GM21576 (cell line): ENCODE data around the gene ITPR1.

ENCODE experiments used
- ATAC-seq: cut with Tn5 transposase; IDR thresholded peaks from one replicate; pipeline ENCODE4 v1.9.1; 2021; ENCODE audit warnings: mild to moderate bottlenecking, moderate library complexity; ENCODE audit not compliant: unreplicated experiment

ITPR1 gene

DNA sequence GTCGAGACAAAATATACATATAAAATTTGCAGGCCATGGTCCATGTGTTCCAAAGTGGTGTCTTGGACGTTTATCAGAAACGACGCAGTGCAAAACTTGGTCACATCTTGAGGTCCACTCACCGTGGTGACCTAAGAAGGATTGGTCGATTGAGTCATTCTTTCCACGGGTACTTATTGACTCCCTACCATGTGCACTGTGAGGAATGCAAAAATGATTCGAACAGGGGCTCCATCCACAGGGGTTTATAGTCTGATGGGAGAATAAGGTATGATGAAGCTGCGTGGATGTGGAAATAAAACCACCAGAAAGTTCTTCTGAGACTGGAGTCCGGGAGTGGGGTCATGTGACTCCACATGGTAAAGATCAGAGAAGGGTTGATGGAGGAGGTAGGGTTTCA is 185.2 kb downstream of the ITPR1 start:
- ATAC-seq, result no peak

DNA sequence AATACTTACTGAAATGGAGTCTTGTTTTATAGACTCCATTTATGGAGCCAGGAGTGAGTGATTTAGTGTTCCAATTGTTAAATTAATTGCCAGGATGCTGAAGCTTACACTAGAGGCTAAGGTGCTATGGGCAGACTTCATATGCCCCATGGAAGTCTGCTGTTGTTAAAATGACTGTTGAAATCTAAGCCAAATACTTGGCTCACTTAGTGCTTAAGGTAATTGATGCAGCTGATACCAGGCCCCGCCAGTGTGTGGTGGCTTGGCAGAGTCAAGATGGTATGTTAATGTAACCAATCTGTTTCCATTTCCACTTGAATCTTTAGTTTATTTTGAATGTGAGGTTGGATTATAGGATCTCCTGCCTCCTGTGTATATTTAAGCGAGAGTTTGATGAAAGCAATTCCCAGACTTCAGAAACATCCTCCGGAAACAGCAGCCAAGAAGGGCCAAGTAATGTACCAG is 187.1 kb downstream of the ITPR1 start:
- ATAC-seq, result no peak

DNA sequence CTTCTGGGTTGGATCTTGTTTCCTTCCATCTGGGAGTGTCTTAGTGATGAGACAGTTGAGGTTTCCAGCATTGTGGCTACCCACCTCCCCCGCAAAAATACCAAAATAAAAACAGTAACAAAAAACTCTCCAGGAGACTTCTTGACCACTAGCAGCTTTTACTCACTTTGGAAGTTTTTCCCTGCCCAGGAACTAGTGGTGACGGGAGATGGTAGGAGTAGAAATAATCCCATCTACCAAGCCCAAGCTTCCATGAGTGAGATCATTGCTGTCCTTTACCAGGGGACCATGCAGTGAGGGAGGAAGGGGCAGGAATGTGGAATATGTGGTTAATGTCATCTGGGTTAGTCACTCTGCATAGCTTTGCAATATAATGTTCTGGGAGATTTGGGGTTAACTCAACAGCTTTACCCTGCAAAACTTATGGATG is 187.7 kb downstream of the ITPR1 start:
- ATAC-seq, result no peak

DNA sequence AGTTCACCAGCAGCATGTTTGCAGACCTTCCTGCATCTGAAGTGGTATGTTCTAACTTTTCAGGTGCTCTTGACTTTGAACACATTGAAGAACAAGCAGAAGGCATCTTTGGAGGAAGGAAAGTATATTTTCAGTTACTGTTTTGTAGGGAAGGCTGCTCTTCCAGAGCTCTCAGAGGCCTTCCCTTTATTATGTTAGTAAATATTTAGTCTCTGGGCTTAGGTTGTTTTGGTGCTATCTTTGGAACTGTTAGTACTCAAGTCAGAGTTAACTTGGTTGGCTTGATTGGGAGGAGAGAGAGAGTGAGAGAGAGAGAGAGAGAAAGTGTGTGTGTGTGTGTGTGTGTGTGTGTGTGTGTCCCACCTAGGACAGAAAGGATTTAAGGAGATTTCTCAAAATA is 188.2 kb downstream of the ITPR1 start:
- no peak for ATAC-seq

DNA sequence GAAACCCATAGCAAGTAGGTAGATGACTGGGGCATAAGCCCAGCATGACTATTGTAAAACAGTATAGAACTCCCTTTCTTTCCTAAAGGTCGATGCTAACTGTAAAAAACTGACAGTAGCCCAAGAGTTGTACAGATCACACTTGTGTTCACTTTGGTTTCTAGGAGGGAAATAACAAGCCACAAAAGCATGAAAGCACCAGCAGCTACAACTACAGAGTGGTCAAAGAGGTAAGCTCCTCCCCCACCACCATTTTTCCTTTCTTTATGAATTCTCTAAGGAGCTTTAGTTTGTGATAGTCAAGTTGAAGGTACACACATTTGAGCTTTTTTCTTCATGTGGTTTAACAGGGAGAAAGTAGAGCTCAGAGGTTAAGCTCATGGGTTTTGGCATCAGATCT is 191.0 kb downstream of the ITPR1 start:
- ATAC-seq, result no peak

DNA sequence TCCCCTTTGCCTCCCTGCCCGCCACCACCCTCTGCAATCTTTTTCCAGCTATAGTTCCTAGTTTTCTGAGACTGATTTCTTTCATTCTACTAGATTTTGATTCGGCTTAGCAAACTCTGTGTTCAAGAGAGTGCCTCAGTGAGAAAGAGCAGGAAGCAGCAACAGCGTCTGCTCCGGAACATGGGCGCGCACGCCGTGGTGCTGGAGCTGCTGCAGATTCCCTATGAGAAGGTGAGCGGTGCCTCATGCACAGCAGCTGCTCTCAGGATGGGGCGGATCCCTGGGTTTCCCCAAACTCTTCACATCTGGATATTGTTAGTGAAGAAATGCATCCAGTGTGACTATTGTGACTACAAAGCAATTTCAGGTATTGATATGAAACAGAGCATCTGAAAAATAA is 191.8 kb downstream of the ITPR1 start:
- no peak for ATAC-seq

DNA sequence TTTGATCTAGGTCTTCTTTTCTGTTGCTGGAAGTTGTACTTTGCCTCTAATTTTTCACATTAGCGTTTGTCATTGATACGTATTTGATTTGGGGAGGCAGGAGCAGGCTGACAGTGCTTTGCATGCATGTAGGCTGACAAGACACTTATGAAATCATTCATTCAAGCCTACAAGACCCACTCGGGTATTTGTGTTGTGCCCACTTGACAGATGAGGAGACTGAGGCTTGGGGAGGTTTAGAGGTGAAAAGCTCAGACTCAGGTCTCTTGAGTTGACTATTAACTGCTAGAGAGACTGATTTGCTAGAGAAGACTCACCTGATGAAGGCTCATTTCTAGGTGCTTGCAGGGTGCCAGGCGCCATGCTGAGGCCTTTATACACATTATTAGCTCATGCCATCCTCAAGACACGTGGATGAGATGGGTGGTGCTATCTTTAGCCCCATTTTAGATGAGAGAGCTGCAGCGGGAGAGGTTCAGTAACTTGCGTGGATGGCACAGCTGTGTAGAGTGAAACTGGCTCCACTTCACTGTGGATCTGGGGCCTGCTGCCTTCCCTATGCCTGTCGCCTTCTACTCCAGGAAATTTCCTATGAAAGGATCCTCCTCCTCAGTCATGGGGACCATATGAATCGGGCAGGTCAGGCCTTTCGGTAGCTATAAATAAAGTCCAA is 192.7 kb downstream of the ITPR1 start:
- no peak for ATAC-seq

DNA sequence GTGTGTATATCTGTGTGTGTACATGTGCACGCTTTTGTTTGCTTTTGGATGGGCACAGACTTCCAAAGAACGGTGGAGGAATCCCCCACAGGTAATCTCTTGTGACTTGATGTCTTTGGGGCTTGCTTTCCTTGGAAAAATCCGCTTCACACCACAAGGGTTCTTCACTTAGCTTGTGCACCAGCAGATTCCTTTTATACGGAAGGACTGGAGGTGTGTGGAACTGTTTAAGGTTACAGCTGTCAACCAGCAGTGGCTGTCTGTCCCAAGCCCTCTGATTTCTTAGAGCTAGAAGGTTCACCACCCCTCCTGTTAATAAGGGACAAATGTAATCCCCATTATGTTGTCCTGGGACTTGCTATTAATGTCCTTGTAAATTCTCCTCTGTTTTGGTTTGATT is 193.5 kb downstream of the ITPR1 start:
- ATAC-seq, result no peak

DNA sequence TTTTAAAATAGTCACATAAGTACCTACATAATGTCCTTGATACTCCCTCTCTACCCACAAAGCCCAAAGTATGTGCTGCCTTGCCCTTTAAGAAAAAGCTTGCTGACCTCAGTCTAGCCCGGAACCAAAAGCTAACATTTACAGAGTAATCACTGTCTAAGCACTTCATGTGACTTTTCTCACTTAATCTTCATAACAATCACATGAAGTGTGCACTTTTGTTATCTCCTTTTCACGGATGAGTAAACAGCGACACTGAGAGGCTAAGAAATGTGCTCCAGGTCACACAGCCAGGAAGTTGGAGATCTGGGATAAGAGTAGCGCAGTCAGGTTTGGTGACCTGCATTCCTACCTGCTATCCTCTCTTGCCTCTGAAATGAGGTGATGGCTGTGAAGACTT is 194.0 kb downstream of the ITPR1 start:
- ATAC-seq, result no peak

DNA sequence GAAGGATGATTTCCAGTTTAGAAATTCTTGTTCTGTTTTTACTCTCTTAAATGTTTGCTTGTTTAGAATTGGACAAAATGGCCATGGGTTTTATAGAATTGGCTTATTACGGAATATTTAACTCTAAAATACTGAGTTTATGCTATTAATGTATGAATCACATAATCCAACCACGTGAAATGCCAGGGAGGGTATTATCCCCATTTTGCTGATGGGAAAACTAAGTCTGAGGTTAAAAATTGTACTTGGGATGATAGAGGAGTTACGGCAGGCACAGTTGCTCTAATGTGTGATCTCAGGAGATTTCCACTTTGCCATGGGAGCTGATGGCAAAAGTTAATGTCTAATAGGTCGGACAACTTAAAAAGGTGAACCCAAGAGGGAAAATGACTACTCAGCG is 194.4 kb downstream of the ITPR1 start:
- ATAC-seq, result no peak

DNA sequence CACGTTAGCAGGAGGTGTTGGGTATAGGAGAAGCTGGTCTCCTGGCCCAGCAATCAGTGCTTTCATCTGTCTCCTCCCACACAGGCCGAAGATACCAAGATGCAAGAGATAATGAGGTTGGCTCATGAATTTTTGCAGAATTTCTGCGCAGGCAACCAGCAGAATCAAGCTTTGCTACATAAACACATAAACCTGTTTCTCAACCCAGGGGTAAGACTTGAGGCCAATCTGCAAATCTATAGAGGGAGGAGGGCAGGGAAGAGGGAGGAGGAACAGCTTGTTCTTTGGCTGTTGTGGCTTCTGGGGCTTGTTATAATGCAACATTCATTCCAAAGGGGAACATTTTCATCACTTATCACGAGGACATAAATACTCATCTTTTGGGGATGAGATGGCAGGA is 195.3 kb downstream of the ITPR1 start:
- no peak for ATAC-seq

DNA sequence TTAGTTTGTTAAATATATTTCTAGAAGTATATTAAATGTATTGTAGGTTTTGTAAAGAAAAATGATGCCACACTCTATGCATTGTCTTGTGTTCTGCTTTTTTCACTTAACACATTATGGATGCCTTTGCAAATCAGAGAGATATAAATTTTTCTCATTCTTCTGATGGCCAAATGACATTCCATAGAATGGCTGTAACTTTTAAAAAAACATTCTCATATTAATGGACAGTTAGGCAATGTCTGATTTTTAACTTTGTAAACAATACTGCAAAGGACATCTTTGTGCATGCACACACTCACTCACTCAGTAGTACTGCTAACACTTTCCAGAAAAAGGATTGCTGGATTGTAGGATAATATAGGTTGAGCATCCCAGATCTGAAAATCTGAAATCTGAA is 195.9 kb downstream of the ITPR1 start:
- no peak for ATAC-seq

DNA sequence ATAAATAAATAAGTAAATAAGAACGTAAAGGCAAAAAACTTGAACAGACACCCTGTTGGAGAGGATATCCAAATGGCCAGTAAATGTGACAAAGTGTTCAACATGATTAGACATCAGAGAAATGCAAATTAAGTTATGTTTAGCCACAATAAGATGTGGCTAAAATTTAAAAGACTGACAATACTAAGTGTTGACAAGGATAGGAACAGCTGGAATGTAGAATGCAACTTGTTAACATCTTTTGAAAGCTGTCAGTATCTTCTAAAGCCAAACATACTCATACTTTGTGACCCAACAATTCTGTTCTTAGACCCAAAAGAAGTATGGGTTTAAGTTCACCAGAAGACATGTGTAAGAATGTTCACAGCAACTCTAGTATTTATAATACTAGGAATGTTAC is 197.1 kb downstream of the ITPR1 start:
- no peak for ATAC-seq

DNA sequence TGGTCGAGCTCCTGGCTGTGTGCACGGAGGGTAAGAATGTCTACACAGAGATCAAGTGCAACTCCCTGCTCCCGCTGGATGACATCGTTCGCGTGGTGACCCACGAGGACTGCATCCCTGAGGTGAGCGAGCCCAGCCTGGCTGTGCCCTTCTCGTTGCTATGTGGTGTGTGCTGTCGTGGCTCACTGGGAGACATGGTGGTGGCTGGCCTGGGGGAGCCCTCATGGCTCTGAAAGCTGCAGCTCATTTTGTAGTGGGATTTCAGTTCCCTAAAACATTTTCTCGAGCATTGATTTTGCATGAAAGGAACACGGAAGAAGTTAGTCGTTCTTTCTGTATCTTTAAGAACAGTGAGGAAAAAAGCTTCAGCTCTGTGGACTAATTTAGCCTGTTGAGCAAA is 200.5 kb downstream of the ITPR1 start:
- ATAC-seq, result peak; percentile 94

DNA sequence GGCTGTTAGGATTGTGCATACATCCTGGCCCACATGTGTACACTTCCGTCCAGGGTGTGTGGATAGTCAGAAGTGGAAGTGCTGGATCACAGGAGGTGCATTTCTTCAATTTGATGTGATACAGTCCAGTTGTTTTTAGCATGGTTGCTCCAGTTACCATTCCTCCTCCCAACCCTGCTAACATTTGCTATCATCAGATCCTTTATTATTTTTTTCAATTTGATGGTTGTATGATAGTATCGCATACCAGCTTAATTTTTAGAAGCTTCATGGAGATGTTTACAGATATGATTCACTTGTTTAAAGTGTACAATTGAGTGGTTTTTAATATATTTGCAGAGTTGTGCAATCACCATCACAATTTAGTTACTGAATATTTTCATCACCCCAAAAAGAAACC is 202.7 kb downstream of the ITPR1 start:
- ATAC-seq, result no peak

DNA sequence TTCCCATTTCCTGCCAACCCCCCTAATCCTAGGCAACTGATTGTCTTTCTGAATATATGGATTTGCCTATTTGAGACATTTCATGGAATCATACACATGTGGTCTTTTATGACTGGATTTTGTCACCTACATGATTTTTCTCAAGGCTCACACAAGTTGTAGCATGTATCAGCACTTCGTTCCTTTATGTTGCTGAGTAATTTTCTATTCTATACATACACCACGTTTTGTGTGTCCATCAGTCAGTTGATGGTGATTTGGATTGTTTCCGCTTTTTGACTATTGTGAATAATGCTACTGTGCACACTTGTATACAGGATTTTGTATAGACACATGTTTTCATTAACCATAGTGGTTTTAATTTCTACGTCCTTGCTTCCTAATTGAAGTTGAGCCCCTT is 203.1 kb downstream of the ITPR1 start:
- no peak for ATAC-seq

DNA sequence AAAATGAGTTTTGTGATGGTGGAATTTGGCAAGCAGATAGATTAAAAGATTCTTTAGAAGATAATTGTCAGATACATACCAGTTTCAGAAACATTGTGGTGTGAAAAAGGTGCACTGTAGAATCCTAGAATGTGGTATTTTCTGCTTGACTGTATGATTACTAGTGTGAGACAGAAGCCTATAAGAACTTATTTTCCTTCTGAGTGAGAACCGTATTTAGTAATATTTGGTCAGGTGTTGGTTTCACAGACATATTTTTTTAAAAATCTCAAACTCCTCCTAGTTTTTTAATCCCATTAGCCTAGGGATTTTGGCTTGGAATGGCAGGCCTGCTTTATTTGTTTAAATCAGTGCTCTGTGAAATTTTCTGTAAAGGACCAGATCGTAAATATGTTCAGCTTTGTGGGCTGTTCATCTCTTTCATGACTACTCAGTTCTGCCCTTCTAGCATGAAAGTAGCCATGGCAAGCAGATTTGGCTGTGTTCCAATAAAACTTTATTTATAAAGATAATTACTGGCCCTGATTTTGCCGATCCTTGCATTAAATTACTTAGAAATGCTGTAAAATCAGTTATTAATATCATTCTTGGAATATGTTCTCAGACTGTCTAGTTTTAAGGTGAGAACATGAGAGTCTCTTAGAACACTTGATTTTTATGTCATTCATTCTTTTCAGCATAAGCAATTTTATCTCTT is 205.1 kb downstream of the ITPR1 start:
- ATAC-seq, result no peak

DNA sequence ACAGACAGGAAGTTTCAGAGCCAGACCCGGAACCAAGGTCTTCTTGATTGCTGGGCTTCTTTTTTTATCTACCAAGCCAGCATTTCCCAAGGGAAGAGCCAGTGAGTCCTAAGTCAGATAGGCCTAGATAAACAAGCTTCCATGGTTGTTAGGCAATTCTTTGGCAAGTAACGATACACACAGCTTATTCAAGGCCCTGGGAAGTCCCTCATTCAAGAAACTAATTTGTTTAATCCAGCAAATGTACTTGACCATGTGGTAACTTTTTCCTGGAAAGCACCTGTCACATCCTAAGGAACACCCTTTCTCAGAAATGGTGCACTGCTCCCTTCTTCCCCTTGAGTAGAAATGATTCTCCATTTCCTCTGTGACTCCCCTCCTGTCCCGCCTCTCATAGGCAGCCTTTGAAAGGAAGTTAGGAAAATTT is 209.9 kb downstream of the ITPR1 start:
- ATAC-seq, result no peak

DNA sequence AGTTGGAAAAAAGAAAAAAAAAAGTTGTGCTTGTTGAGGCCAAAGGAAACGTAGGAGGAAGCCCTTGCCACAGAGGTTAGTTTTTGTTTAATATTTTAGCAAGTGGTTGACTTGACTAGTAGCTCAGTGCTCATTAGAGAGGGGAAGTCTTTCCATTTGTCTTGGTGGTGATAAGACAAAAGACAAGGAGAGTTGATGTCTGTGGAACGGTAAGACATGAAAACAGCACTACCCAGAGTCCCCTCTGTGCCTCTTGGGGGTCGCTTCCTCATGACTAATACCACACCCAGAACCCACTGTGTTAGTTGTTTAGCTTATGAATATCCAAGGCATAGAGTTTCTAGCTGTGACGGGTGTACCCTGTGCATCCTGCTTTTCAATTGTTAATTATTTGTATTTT is 211.4 kb downstream of the ITPR1 start:
- ATAC-seq, result no peak

DNA sequence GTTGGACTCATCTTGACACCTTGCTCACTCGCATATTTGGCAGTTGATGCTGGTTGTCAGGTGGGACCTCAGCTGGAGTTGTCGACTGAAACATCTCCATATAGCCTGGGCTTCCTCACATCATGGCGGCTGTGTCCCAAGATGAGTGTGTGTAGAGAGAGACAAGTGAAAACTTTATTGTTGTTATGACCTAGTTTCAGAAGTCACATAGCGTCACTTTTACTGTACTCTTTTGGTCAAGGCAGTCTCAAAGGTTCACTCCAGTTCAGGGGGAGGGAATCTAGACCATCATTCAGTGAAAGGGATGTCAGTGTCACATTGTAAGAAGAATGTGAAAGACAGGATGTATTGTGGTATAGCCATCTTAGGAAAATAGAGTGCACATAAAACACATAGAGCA is 214.2 kb downstream of the ITPR1 start:
- no peak for ATAC-seq

DNA sequence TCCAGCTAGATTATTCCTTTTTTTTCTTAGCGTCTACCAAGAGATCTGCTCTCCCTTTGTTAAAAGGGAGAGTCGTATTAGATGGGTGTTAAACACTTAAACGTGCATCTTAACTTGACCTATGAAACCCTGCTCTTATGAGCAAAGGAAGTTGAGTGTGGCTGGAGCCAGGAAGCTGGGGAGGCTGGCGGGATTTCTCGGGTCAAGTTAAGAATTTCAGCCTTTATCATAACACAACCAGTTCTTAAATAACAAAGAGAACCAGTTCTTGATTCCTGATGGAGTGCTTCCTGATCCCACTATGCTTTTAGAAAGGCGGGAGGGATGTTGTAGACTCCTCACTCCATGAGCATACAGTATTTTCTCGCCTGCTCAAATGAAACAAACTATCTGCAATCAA is 215.1 kb downstream of the ITPR1 start:
- ATAC-seq, result no peak

DNA sequence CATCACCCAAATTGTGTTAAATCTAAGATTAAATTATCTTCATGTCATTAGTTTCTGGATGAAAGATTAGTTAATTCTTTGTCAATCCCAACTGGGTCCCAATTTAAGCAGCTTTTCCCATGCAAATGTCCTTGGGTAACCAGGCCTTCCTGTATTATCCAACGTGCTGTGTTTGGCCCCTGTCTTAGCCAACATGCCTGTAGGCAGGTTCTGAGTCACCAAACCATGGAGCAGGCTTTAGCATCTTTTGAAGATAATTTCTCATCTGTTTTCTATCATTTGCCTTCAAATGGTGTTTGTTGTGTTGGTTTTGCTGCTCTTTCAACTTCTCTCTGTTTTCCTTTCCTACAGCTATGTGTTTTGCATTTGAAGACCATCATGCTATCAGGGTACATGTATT is 216.2 kb downstream of the ITPR1 start:
- no peak for ATAC-seq

DNA sequence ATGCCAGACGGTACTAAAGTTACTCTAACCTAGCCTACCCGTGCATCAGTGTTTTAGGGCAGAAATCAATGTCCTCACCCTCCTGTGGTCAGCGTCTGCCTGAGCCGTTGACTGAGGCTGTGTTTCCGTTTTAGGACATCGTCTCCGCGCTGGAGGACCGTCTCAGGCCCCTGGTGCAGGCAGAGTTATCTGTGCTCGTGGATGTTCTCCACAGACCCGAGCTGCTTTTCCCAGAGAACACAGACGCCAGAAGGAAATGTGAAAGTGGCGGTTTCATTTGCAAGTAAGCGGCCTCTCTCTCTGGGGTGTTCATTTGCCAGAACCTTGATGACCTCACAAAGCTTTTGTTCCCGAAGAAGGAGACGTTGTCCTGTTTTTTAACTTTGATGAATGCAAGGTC is 217.0 kb downstream of the ITPR1 start:
- no peak for ATAC-seq
